T-helper 2 cell treated with Interferon-gamma antibody and Interleukin-4, amounts not matched to agents 100 ng/mL and 5 ng/mL, for 36 hours (primary cell): ENCODE results near the gene NFATC1. TPM values are rescaled to one million over a fixed set of nuclear protein-coding genes. Genes with fewer than 3 reads are reported as not detected.

Source experiments
- intact Hi-C: fragments of 100-400 bp; cut with micrococcal nuclease; formaldehyde crosslinking; loops from one replicate; pipeline ENCODE4 v1.15.1; 2023
- total RNA-seq: library from RNA; stranded (reverse); gene quantifications from 2 replicates; pipeline ENCODE4 v1.2.3, GENCODE V29; 2022

The NFATC1 gene
- total RNA-seq, 1 donor from 2014 or later: 39.7 TPM

- intact Hi-C loops: no loop called here
Observed at GRCh38 chr18:79452991-79453645, 57.4 kb downstream of the NFATC1 start.

- intact Hi-C loops: no loop called here
Observed at GRCh38 chr18:79453816-79454735, 58.3 kb downstream of the NFATC1 start.

- intact Hi-C loops: no loop called here
Observed at GRCh38 chr18:79455261-79455660, 59.5 kb downstream of the NFATC1 start.

DNA sequence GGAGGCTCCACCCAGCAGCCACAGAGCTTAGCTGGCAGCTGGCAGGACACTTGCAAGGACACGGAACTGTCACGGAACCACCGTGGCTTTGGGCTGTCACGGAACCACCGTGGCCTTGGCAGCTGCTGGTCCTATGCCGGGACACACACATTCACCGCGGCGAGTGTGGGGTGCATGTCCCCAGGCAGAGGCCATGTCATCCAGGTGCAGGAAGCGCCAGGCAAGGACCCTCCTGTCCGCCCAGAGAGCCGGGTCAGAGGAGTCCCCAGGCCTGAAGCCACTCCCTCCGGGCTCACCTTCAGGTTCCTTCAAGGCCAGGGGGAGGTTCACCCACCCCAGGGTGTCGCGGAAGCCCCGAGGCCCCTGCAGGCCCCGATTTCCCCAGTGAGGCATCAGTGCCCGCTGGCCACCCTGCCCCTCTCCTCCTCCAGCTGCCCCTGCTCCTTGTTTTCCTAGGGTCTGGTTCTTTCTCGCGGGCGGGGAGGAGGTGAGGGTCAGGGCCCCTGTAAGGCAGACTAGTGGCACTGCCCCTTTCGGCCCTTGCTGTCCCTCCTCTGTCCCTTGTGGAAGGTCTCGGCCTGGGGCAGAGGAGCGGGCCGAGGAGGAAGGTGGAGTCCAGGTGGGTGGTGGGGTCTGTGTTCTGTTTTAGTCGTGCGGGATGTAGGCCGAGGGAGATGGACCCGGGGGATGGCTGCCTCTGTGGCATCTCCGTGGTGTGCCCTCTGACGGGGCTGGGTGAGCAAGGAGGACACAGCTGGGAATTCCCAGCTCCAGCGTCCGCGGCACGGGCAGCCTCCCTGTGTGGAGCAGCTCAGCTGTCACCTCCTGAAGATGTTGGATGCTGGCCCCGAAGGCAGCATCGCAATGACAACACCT lies 60.6 kb downstream of the NFATC1 start:
- intact Hi-C loops: no loop called here

GRCh38 chr18:79457239-79457638 lies 61.5 kb downstream of the NFATC1 start:
- intact Hi-C loops: no loop called here

- intact Hi-C loops: no loop called here
Observed at GRCh38 chr18:79457652-79458051, 61.9 kb downstream of the NFATC1 start.

DNA sequence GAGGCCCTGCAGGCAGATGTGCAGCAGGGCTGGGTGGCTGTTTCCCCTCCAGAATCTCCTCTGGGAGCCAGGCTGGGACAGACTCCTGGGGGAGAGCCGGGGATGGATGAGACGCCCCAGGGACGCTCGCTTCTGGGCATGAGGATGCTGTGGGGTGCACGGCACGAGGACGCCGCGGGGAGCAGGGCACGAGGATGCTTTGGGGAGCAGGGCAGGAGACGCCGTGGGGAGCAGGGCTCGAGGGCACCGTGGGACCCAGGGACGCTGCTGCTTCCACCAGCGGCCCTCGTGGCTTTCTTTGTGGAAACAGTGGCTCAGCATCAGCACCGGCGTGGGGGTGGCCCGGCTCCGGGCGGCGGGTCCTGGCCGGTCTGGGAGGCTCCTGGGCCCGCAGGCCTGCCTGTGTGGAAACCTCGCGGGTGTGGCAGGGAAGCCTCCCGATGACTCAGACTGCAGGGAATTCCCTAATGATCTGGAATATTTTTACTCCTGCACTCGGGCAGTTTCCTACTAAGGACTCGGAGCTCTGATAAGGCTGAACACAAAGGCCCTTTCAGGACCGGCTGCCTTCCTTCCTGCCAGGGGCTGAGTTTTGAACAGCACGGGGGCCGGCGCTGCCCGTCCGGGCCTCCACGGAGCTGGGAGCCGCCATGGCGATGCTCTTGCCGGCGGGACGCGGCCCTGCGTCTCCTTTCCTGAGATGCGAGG lies 62.6 kb downstream of the NFATC1 start:
- intact Hi-C loops: no loop called here

GRCh38 chr18:79458917-79459803 lies 63.4 kb downstream of the NFATC1 start:
- intact Hi-C loops: no loop called here

GRCh38 chr18:79459946-79460480 lies 64.3 kb downstream of the NFATC1 start:
- intact Hi-C loops: no loop called here

GRCh38 chr18:79460481-79461300 lies 65.0 kb downstream of the NFATC1 start:
- intact Hi-C loops: no loop called here

- intact Hi-C loops: no loop called here
Observed at GRCh38 chr18:79461627-79462026, 65.9 kb downstream of the NFATC1 start.

- intact Hi-C loops: no loop called here
Observed at GRCh38 chr18:79463424-79463960, 67.8 kb downstream of the NFATC1 start.

DNA sequence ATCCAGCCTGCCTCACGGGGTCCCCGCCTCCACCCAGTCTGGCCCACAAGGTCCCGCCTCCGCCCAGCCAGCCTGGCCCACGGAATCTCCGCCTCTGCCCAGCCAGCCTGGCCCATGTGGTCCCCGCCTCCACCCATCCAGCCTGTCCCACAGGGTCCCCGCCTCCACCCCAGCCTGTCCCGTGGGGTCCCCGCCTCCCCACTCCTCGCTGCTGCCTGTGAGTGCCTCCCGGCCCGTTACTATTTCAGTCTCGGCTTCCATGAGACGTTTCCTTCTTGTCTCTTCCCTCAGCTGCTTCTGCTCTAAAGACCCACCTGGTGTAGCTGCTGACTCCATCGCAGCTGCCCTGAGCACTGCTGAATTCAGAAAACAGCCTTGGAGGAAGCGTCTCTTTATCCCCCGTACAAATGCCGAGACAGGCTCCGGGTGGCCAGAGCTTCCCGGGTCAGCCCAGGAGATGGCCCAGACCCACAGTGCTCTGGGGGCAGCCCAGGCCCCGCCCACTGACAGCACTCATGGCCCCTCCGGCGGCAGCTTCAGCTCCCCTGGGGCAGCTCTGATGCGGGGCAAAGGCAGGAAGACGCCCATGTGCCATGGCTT lies 69.8 kb downstream of the NFATC1 start:
- intact Hi-C loops: no loop called here

- intact Hi-C loops: no loop called here
Observed at GRCh38 chr18:79466591-79466990, 70.9 kb downstream of the NFATC1 start.

- intact Hi-C loops: no loop called here
Observed at GRCh38 chr18:79467126-79467525, 71.4 kb downstream of the NFATC1 start.

DNA sequence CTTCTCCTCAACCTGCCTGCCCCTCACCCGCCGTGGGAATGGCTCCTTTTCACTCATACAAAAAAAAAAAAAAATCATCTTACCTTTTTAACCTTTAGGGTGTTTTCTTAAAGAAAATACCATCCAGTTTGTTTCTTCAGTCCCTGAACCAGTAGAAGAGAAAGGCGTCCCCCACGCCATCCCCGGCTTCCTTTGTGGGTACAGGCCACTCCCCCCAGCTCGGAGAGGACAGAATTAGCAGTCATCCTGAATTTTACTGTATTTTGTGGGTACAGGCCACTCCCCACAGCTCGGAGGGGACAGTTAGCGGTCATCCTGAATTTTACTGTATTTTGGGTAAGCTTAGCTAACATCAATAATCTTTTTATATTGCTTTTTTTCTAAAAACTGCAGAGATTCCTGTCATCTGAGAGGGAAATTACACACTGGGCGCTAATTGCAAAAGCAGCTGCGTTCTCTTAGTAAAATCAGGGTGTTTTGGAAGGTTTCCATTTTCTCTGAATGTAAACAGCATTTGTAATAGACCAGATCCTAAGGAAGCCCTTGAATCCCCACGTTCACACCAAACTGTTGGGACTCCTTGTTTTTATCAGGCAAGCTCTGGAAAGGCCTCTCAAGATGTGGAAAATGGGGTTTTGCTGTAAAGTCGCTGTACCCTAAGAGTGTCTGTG lies 72.5 kb downstream of the NFATC1 start:
- intact Hi-C loops: no loop called here

GRCh38 chr18:79469309-79469708 lies 73.6 kb downstream of the NFATC1 start:
- intact Hi-C loops: no loop called here
